WTC11 (cell line): ENCODE results near the gene COL12A1. TPM values are rescaled to one million over a fixed set of nuclear protein-coding genes. Genes with fewer than 3 reads are reported as not detected.

Source experiments
- ATAC-seq: fragments of 200-7000 bp; cut with Tn5 transposase; 2 replicates; pipeline ENCODE4 v1.10.0; 2021; ENCODE audit warnings: mild to moderate bottlenecking, moderate library complexity
- CTCF ChIA-PET: fragments of 300-600 bp; sonication (Branson Sonifier 250); formaldehyde crosslinking; loops from one replicate; lab custom pipeline; 2021; ENCODE audit warnings: antibody characterized with exemption; lab: Charles Lee
- POLR2A ChIA-PET: fragments of 350-600 bp; sonication (Branson Sonifier 250); formaldehyde crosslinking; loops from one replicate; lab custom pipeline; 2021; ENCODE audit warnings: antibody characterized with exemption; lab: Charles Lee
- DNase-seq: peaks from one replicate; pipeline ENCODE4 v3.0.0; 2021; ENCODE audit warnings: low spot score
- H3K27ac Mint-ChIP-seq: 2 replicates; pipeline ENCODE4 v1.8.0; 2021; ENCODE audit warnings: mixed read lengths
- H3K27me3 Mint-ChIP-seq: 2 replicates; pipeline ENCODE4 v1.8.0; 2021; ENCODE audit warnings: low read depth, mild to moderate bottlenecking, moderate library complexity, mixed read lengths
- H3K36me3 Mint-ChIP-seq: 2 replicates; pipeline ENCODE4 v1.8.0; 2021; ENCODE audit warnings: mixed read lengths
- H3K4me1 Mint-ChIP-seq: 2 replicates; pipeline ENCODE4 v1.8.0; 2022; ENCODE audit warnings: mixed read lengths
- H3K4me3 Mint-ChIP-seq: 2 replicates; pipeline ENCODE4 v1.8.0; 2021; ENCODE audit warnings: mild to moderate bottlenecking, moderate library complexity, mixed read lengths
- H3K9me3 Mint-ChIP-seq: 2 replicates; pipeline ENCODE4 v1.8.0; 2021; ENCODE audit warnings: mixed read lengths
- ATF1 ChIP-seq: sonication (generic); formaldehyde crosslinking; IDR thresholded peaks from 2 replicates; pipeline ENCODE4 v1.8.1; 2023; ENCODE audit warnings: mild to moderate bottlenecking, moderate library complexity, missing genetic modification reagents
- ATF6 ChIP-seq: sonication (generic); formaldehyde crosslinking; IDR thresholded peaks from 2 replicates; pipeline ENCODE4 v1.8.1; 2023; ENCODE audit warnings: mild to moderate bottlenecking, missing genetic modification reagents
- CREM ChIP-seq: sonication (generic); formaldehyde crosslinking; IDR thresholded peaks from 2 replicates; pipeline ENCODE4 v1.8.1; 2022; ENCODE audit warnings: mild to moderate bottlenecking, missing genetic modification reagents, moderate library complexity
- E2F1 ChIP-seq: sonication (generic); formaldehyde crosslinking; IDR thresholded peaks from 2 replicates; pipeline ENCODE4 v1.8.0; 2022; ENCODE audit warnings: mild to moderate bottlenecking, missing genetic modification reagents
- GABPB1 ChIP-seq: sonication (generic); formaldehyde crosslinking; IDR thresholded peaks from 2 replicates; pipeline ENCODE4 v1.8.1; 2023; ENCODE audit warnings: mild to moderate bottlenecking, missing genetic modification reagents
- GRHL2 ChIP-seq: fragments of 250-450 bp; sonication (Bioruptor Pico); IDR thresholded peaks from 2 replicates; pipeline ENCODE4 v1.8.0; 2022; ENCODE audit warnings: mild to moderate bottlenecking, moderate library complexity; ENCODE audit not compliant: insufficient replicate concordance, severe bottlenecking
- GTF2I ChIP-seq: fragments of 250-450 bp; sonication (Bioruptor Pico); conservative IDR thresholded peaks from 2 replicates; pipeline ENCODE4 v1.4.0; 2021; ENCODE audit warnings: mild to moderate bottlenecking
- IRF2 ChIP-seq: sonication (generic); formaldehyde crosslinking; IDR thresholded peaks from 2 replicates; pipeline ENCODE4 v1.8.0; 2022; ENCODE audit warnings: low read depth, missing genetic modification reagents, borderline replicate concordance
- MYBL2 ChIP-seq: sonication (generic); formaldehyde crosslinking; IDR thresholded peaks from 2 replicates; pipeline ENCODE4 v1.8.1; 2023; ENCODE audit warnings: mild to moderate bottlenecking, moderate library complexity, missing genetic modification reagents
- NR2C2 ChIP-seq: sonication (generic); formaldehyde crosslinking; IDR thresholded peaks from 2 replicates; pipeline ENCODE4 v1.8.0; 2022; ENCODE audit warnings: mild to moderate bottlenecking, missing genetic modification reagents
- NR3C1 ChIP-seq: sonication (generic); formaldehyde crosslinking; conservative IDR thresholded peaks from 2 replicates; pipeline ENCODE4 v1.8.1; 2023; ENCODE audit warnings: low read depth, mild to moderate bottlenecking, missing genetic modification reagents
- OVOL2 ChIP-seq: fragments of 250-450 bp; sonication (Bioruptor Pico); IDR thresholded peaks from 2 replicates; pipeline ENCODE4 v1.9.0; 2021; ENCODE audit warnings: mild to moderate bottlenecking, borderline replicate concordance
- SMAD4 ChIP-seq: sonication (generic); formaldehyde crosslinking; IDR thresholded peaks from 2 replicates; pipeline ENCODE4 v1.8.0; 2022; ENCODE audit warnings: mild to moderate bottlenecking, missing genetic modification reagents
- SP1 ChIP-seq: sonication (generic); formaldehyde crosslinking; conservative IDR thresholded peaks from 2 replicates; pipeline ENCODE4 v1.8.1; 2022; ENCODE audit warnings: missing genetic modification reagents
- TCF7 ChIP-seq: sonication (generic); formaldehyde crosslinking; IDR thresholded peaks from 2 replicates; pipeline ENCODE4 v1.8.0; 2022; ENCODE audit warnings: mild to moderate bottlenecking, low read depth, missing genetic modification reagents, moderate library complexity
- TEAD1 ChIP-seq: sonication (generic); formaldehyde crosslinking; IDR thresholded peaks from 2 replicates; pipeline ENCODE4 v1.8.0; 2022; ENCODE audit warnings: mild to moderate bottlenecking, missing genetic modification reagents
- ZBTB21 ChIP-seq: sonication (generic); formaldehyde crosslinking; IDR thresholded peaks from 2 replicates; pipeline ENCODE4 v1.8.1; 2023; ENCODE audit warnings: mild to moderate bottlenecking, missing genetic modification reagents, borderline replicate concordance
- ZNF281 ChIP-seq: sonication (generic); formaldehyde crosslinking; IDR thresholded peaks from 2 replicates; pipeline ENCODE4 v1.8.0; 2023; ENCODE audit warnings: mild to moderate bottlenecking, missing genetic modification reagents
- ZNF416 ChIP-seq: fragments of 250-450 bp; sonication (Bioruptor Pico); IDR thresholded peaks from 2 replicates; pipeline ENCODE4 v1.9.0; 2021; ENCODE audit warnings: mild to moderate bottlenecking, inconsistent platforms
- total RNA-seq: library from RNA; stranded (reverse); gene quantifications from 3 replicates; pipeline ENCODE4 v1.2.3, GENCODE V29; 2021
- TF ChIP-seq, protein P1 (sequence below): sonication (generic); formaldehyde crosslinking; IDR thresholded peaks from 2 replicates; pipeline ENCODE4 v1.8.1; 2023; ENCODE audit warnings: mild to moderate bottlenecking, missing genetic modification reagents
- TF ChIP-seq, protein P2 (sequence below): sonication (generic); formaldehyde crosslinking; conservative IDR thresholded peaks from 2 replicates; pipeline ENCODE4 v1.8.1; 2023; ENCODE audit warnings: mild to moderate bottlenecking, low read depth, missing genetic modification reagents, moderate library complexity
- TF ChIP-seq, protein P3 (sequence below): sonication (generic); formaldehyde crosslinking; IDR thresholded peaks from 2 replicates; pipeline ENCODE4 v1.8.1; 2022; ENCODE audit warnings: mild to moderate bottlenecking, missing genetic modification reagents, moderate library complexity, borderline replicate concordance

The COL12A1 gene
- total RNA-seq, 1 experiment from 2014 or later = 1.1 TPM

GRCh38 chr6:75109022-75109421 lies 96.8 kb downstream of the COL12A1 start:
- Mint-ChIP-seq H3K27ac (no peak overlapping the region), H3K4me3 (no peak overlapping the region), H3K9me3 (no peaks in the 10 kb centered on the region), H3K27me3 (no peaks in the 10 kb centered on the region), H3K4me1 (no peaks in the 10 kb centered on the region), H3K36me3 (no peaks in the 10 kb centered on the region)
- ATAC-seq (no peak), DNase-seq (no peak)
- CTCF ChIA-PET = no interaction called here
- POLR2A ChIA-PET = no interaction called here
- TF ChIP-seq SMAD4 (CRISPR knock-in tag) (no peak), CREM (no peak), NR2C2 (CRISPR knock-in tag) (no peak), MYBL2 (CRISPR knock-in tag) (no peak), SP1 (CRISPR knock-in tag) (no peak), ATF1 (CRISPR knock-in tag) (no peak), ZBTB21 (CRISPR knock-in tag) (no peak), IRF2 (no peak), TEAD1 (CRISPR knock-in tag) (no peak), GTF2I (CRISPR knock-in tag) (no peak), GABPB1 (CRISPR knock-in tag) (no peak), TCF7 (CRISPR knock-in tag) (no peak), OVOL2 (CRISPR knock-in tag) (no peak), ZNF416 (CRISPR knock-in tag) (no peak), NR3C1 (CRISPR knock-in tag) (no peak), ATF6 (CRISPR knock-in tag) (no peak)
- TF ChIP-seq, protein P1, sequence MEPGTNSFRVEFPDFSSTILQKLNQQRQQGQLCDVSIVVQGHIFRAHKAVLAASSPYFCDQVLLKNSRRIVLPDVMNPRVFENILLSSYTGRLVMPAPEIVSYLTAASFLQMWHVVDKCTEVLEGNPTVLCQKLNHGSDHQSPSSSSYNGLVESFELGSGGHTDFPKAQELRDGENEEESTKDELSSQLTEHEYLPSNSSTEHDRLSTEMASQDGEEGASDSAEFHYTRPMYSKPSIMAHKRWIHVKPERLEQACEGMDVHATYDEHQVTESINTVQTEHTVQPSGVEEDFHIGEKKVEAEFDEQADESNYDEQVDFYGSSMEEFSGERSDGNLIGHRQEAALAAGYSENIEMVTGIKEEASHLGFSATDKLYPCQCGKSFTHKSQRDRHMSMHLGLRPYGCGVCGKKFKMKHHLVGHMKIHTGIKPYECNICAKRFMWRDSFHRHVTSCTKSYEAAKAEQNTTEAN (CRISPR knock-in tag) = no peak
- TF ChIP-seq, protein P2, sequence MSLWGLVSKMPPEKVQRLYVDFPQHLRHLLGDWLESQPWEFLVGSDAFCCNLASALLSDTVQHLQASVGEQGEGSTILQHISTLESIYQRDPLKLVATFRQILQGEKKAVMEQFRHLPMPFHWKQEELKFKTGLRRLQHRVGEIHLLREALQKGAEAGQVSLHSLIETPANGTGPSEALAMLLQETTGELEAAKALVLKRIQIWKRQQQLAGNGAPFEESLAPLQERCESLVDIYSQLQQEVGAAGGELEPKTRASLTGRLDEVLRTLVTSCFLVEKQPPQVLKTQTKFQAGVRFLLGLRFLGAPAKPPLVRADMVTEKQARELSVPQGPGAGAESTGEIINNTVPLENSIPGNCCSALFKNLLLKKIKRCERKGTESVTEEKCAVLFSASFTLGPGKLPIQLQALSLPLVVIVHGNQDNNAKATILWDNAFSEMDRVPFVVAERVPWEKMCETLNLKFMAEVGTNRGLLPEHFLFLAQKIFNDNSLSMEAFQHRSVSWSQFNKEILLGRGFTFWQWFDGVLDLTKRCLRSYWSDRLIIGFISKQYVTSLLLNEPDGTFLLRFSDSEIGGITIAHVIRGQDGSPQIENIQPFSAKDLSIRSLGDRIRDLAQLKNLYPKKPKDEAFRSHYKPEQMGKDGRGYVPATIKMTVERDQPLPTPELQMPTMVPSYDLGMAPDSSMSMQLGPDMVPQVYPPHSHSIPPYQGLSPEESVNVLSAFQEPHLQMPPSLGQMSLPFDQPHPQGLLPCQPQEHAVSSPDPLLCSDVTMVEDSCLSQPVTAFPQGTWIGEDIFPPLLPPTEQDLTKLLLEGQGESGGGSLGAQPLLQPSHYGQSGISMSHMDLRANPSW (CRISPR knock-in tag) = no peak
- TF ChIP-seq, protein P3, sequence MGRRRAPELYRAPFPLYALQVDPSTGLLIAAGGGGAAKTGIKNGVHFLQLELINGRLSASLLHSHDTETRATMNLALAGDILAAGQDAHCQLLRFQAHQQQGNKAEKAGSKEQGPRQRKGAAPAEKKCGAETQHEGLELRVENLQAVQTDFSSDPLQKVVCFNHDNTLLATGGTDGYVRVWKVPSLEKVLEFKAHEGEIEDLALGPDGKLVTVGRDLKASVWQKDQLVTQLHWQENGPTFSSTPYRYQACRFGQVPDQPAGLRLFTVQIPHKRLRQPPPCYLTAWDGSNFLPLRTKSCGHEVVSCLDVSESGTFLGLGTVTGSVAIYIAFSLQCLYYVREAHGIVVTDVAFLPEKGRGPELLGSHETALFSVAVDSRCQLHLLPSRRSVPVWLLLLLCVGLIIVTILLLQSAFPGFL (CRISPR knock-in tag) = no peak

- Mint-ChIP-seq H3K4me1 (no peaks in the 10 kb centered on the region), H3K27ac (no peak overlapping the region), H3K36me3 (no peaks in the 10 kb centered on the region), H3K4me3 (no peak overlapping the region), H3K9me3 (no peaks in the 10 kb centered on the region), H3K27me3 (no peaks in the 10 kb centered on the region)
- ATAC-seq (no peak), DNase-seq (no peak)
- ChIA-PET POLR2A (no interaction called here), CTCF (no interaction called here)
- no peak for TF ChIP-seq E2F1
- TF ChIP-seq GRHL2 (CRISPR knock-in tag) = no peak
- TF ChIP-seq ZNF281 = no peak
Measured at GRCh38 chr6:75108333-75108974, 97.4 kb downstream of the COL12A1 start.
